Spleen (tissue), 7 donors: ENCODE results near the gene LRFN2.

Experiments
- POLR2A ChIP-seq, 3 donors: fragments of 450-650 bp; IDR thresholded peaks; one replicate each; pipeline ENCODE4 v1.5.1; 2017; ENCODE audit warnings: antibody characterized with exemption in 3 of 3, mild to moderate bottlenecking in 1 of 3
- POLR2AphosphoS5 ChIP-seq, 3 donors: sonication (generic); formaldehyde crosslinking; IDR thresholded peaks; one replicate each; pipeline ENCODE4 v1.5.1; 2017; ENCODE audit warnings: antibody characterized with exemption in 3 of 3
- TF ChIP-seq, protein P1 (sequence below), 11 experiments: fragments of 200-600 bp in 7 of 11; fragments of 450-650 bp in 4 of 11; sonication (generic) in 4 of 11; IDR thresholded peaks in 8 of 11; conservative IDR thresholded peaks in 3 of 11; 1 replicate in 7 of 11; 2 replicates in 4 of 11; pipeline versions ENCODE4 v1.4.0 to v1.8.0; 2016 to 2021; ENCODE audit warnings: antibody characterized with exemption in 11 of 11, inconsistent platforms in 4 of 11, mild to moderate bottlenecking in 1 of 11
- donor health status: DM: no; HTN: no; CAD: no; lungs with moderate emphysema.
- donor health status: DM: no; HTN: no; CAD: no.
- donor health status: DM: no; HTN: no; CAD: no.

DNA sequence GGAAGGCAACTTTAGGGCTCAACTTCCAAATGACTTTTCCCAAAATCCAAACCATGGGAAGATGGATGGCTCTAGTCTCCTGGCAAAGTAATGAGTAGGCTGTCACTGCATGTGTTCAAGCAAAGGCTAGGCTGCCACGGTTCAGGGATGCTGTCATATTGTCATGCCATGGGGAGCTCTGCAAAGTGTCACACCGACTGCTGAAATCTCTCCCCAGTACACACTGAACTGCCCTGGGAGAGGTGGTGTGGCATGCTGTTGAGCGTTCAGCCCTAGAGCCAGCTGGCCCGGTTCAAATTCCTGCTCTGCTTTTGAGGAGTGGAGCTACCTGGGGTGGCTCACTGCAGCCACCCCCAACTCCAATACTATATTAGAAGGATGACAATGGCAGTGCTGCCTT, 115.9 kb downstream of the LRFN2 start:
- TF ChIP-seq POLR2A (IDR thresholded peaks at IDR 0.05) (no peak), POLR2AphosphoS5 (IDR thresholded peaks at IDR 0.05) (no peak)
- TF ChIP-seq, protein P1, sequence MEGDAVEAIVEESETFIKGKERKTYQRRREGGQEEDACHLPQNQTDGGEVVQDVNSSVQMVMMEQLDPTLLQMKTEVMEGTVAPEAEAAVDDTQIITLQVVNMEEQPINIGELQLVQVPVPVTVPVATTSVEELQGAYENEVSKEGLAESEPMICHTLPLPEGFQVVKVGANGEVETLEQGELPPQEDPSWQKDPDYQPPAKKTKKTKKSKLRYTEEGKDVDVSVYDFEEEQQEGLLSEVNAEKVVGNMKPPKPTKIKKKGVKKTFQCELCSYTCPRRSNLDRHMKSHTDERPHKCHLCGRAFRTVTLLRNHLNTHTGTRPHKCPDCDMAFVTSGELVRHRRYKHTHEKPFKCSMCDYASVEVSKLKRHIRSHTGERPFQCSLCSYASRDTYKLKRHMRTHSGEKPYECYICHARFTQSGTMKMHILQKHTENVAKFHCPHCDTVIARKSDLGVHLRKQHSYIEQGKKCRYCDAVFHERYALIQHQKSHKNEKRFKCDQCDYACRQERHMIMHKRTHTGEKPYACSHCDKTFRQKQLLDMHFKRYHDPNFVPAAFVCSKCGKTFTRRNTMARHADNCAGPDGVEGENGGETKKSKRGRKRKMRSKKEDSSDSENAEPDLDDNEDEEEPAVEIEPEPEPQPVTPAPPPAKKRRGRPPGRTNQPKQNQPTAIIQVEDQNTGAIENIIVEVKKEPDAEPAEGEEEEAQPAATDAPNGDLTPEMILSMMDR (IDR thresholded peaks at IDR 0.05 in 8 of 11, conservative IDR thresholded peaks at IDR 0.05 in 3 of 11) = no peak
